Raji (cell line): ENCODE results near the gene ABHD4.

ENCODE experiments used
- POLR2A ChIP-seq: IDR thresholded peaks from 2 replicates; pipeline ENCODE4 v1.6.1; 2011; ENCODE audit warnings: low read depth, low read length, control low read depth; ENCODE audit not compliant: insufficient read depth

Gene ABHD4

GRCh38 chr14:22558221-22558913 is 39.7 kb upstream of the ABHD4 start:
- no peak for TF ChIP-seq POLR2A

- no peak for TF ChIP-seq POLR2A
These were observed 39.1 kb upstream of the ABHD4 start for GRCh38 chr14:22559041-22559440.

- TF ChIP-seq POLR2A: no peak
These were observed 37.3 kb upstream of the ABHD4 start for GRCh38 chr14:22560662-22561365.

DNA sequence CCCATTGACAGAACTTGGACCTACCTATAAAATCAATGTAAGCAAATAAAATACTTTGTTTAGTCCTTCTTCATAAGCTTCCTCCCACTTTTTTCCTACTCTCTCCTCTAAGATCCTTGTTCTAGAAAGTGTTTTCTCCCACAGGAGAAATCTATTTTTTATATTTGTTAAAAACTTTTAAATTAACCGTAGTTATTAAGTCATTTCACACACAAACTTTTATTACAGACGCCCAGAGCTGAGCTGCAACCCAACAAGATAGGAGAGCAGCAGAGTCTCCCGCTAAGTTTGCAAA is 36.8 kb upstream of the ABHD4 start:
- no peak for TF ChIP-seq POLR2A

DNA sequence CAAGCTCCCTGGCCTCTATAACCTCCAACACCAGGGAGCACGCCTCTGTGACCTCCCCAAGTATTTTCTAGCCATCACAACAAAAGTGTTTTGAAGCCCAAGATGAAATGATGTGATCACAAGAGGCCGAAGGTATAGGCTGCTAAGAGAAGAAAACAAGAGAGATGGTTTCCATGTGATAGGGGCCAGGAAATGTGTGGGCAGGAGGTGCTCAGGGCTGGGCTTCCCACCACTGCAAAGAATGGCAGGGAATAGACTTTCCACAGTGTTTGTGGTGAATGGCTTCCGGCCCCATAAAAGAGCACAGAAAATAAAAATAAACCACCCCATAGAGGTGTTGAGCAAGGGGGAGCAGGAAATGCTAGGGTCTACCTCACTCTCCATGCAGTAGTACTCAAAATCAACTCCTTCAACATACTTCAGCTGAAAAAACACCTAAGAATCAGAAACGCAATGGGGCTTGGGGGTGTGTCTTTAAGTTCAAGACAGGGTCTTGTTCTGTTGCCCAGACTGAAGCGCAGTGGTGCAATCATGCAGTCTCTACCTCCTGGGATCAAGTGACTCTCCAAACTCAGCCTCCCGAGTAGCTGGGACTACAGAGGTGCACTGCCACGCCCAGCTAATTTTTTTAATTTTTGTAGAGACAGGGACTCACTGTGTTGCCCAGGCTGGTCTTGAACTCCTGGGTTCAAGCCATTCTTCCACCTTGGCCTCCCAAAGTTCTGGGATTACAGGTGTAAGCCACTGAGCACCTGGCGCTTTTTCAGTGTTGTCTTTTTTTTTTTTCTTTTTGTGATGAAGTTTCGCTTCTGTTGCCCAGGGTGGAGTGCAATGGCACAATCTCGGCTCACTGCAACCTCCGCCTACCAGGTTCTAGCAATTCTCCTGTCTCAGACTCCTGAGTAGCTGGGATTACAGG is 36.2 kb upstream of the ABHD4 start:
- no peak for TF ChIP-seq POLR2A

DNA sequence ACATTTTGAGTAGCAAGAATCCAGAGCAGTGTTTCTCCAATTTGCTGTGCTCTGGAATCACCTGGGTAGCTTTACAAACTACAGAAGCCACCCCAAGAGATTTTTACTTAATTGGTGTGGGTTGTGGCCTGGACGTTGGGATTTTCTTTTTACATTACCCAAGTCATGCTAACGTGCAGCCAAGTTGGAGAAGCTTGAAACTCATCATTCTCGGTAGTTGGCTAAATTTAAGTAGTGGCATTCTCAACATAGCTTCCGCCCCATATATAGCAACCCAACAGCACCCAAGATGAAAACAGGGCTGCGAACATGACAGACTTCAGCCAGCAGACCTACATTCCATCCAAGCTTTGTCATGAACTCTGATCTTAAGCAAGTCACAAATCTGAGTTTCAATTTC is 34.1 kb upstream of the ABHD4 start:
- TF ChIP-seq POLR2A: no peak

DNA sequence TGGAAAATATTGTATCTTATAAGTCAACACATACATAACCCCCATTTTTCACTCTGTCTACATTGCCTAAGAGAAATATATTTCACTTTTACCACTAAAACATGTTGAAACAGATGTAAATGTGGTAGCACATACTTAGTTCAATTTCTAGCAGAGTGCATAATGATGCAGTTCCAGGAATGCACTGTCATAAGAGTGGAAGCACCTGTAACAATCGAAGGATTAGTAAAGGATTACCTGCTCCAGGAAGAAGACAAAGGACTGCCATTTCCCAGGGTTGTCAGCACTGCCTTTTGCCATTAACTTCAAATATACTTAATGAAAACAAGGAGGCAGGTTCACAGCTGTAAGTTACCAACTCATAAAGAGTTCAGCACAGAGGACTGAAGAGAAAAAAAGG is 33.6 kb upstream of the ABHD4 start:
- no peak for TF ChIP-seq POLR2A

- no peak for TF ChIP-seq POLR2A
These were observed 32.6 kb upstream of the ABHD4 start for GRCh38 chr14:22565391-22565945.

GRCh38 chr14:22566845-22567244 is 31.3 kb upstream of the ABHD4 start:
- TF ChIP-seq POLR2A: no peak

- TF ChIP-seq POLR2A: no peak
These were observed 30.7 kb upstream of the ABHD4 start for GRCh38 chr14:22567437-22567836.

GRCh38 chr14:22569106-22569736 is 28.9 kb upstream of the ABHD4 start:
- no peak for TF ChIP-seq POLR2A

DNA sequence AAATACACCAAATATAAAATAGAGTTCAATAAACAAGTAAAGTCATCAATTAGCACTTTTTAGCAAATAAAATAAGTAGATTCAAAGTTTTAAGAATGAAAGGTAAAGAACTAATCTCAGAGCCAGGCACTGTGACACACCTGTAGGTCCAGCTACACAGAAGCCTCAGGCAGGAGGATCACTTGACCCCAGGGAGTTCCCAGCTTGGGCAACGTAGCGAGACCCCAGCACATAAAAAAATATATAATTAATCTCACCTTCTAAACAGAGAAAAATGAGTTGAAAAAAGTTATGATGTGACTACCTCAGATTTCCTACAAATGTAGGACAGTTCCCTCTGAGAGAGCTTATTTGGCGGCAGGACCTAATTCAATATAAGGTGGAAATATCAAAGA is 28.4 kb upstream of the ABHD4 start:
- no peak for TF ChIP-seq POLR2A

DNA sequence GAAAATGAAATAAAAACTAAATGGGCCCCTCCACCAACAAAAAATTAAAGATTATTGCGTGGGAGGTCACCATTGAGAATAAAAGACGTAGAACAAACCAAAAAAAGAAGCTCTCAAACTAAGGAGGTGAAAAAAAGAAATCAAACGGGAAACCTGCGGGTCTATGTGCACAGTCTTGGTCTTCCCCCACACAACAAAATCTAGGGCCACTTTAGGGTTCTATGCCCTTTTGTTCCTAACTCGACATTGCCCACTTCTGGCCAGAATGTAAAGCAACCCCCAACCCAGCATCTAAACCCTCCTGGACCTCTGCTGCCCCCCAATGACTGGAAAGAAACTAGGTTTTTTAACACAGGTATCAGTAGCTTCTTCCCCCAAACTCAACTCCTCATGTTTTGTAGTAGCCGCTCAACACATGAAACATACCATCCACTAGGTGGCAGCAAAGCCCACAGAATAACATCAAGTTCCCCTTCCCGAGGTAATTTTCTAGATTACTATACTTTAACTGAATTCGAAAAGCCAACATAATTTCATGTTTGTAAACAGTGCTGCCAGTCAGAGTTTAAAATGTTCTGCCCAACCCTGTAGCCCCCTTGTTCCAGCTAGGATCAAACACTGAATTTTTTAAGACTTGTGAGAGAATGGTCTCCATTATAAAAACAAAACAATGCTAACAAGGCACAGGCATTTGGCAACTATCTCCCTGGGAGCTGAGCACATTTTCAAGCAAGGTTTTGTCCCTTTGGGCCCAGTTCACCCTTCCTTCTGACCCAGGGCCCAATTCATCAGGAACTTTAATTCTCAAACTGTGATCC is 27.8 kb upstream of the ABHD4 start:
- peak; percentile 46; the same call in 1 of the 2 replicates for TF ChIP-seq POLR2A

DNA sequence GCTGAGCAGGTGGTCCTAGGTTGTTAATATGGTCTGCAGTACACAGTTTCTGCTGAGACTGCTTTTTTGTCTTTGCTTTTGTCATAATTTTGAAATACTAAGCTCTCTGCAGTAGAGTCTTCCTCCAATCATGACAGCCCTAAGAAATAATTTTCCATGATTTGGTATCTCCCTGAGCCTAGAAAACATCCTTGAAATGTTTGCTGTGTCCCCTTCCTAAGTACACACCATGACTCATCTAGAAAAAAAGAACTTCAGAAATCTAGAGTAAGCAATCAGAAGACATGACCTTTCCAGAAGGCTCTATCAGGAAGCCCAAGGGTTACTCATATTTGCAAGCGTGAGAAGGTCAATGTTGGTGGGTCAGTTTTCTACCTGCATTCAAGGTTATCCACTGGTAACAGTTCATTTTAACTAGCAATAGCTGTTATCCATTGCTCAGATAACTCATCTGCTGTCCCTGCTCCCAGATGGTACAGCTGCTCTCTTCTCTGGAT is 25.5 kb upstream of the ABHD4 start:
- no peak for TF ChIP-seq POLR2A
